HG03060 (cell line): ENCODE results near the gene MSANTD1.

Experiments used
- ATAC-seq: cut with Tn5 transposase; IDR thresholded peaks from one replicate; pipeline ENCODE4 v1.9.1; 2021; ENCODE audit warnings: low read depth, moderate number of reproducible peaks; ENCODE audit not compliant: unreplicated experiment

Gene MSANTD1

DNA sequence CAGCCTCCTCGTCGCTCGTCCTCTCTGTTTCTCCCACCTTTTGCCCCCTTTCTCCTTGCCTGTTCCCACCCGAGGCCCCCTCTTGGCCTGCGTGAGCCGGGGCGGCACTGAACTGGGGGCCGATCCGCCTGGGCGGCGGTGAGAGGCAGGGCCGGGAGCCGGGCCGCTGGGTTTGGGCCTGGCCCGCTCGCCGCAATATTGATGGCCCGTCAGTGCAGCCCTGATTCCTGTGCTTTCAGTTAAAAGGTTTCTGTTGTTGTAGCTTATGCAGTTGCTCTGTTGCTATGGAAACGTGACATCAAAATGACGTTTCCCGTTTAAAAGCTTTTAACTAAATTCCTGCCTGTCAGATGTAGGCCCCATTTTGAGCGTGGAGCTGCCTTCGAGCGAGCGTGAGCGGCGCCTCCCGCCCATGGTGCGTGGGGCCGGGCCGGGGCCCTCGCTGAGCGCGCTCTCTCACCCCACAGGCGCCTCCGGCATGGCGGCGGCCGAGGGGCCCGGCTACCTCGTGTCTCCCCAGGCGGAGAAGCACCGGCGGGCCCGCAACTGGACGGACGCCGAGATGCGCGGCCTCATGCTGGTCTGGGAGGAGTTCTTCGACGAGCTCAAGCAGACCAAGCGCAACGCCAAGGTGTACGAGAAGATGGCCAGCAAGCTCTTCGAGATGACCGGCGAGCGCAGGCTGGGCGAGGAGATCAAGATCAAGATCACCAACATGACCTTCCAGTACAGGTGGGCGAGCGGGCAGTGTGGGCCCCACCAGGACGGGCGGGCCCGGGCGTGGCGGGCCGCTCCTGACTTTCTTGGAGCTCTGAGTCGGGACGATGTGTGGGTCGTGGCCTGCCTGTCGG, at the start of gene MSANTD1:
TSS of gene MSANTD1 (plus strand) at position 349 of the 851 bp plus-strand sequence. CDS start at position 413, 64 bp downstream.
- no peak for ATAC-seq

DNA sequence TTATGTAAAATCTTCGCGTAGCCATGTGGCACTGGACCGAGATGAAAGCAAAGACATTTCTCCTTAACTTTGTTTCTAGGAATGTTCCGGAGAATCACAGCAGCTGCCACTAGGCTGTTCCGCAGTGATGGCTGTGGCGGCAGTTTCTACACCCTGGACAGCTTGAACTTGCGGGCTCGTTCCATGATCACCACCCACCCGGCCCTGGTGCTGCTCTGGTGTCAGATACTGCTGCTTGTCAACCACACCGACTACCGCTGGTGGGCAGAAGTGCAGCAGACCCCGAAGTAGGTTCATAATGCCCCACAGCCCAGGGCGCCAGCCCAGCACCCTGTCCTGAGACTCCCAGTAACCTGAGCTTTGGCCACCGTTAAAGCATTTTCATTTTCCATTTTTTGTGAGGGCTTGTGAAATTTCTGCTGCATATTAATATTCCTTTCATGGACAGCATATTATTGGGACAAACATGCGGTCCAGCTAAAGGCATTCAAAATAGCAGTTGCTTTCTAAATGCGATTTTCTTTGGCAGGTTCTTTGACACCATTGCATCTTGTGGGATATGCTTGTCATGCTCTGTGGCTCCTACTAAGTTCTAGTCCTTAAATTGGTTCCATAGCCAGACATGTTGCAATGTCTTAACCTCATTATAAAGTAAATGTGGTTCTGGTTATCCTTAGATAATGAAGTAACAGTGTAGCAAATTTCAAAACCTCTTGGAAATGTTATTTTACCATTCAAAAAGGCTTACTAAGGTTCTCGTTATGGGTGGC, 49.1 kb upstream of the MSANTD1 start:
- ATAC-seq, result no peak

DNA sequence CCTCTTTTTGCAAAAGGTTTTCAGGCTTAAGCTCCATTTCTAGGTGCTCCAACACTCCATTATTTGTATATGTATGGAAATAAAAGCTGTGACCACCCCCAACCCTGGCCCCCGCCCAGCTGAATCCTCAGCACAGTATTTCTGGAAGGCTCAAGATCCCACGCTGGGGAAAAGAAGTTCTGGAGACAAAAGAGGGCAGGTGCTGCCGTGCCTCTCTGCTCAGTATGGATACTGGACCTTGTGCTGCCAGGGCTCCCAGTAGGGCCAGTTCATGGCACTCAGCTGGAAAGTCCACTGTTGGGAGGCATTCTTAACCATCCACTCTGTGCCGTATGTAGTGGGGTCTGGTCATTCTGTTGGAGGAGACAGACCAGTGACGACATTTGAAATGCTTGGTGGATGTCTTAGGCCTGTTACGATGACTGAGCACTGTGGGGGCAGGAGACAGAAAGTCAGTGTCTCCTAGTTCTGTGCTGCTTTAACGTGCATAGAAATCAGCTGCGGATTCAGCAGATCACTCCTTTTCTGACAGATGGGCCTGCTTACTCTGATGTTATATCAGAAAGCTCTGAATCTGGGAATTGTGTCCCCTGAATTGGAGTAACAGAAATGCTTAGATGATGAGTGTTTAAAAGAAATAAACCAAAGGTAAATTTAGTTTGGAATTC, 48.4 kb upstream of the MSANTD1 start:
- ATAC-seq, result no peak

DNA sequence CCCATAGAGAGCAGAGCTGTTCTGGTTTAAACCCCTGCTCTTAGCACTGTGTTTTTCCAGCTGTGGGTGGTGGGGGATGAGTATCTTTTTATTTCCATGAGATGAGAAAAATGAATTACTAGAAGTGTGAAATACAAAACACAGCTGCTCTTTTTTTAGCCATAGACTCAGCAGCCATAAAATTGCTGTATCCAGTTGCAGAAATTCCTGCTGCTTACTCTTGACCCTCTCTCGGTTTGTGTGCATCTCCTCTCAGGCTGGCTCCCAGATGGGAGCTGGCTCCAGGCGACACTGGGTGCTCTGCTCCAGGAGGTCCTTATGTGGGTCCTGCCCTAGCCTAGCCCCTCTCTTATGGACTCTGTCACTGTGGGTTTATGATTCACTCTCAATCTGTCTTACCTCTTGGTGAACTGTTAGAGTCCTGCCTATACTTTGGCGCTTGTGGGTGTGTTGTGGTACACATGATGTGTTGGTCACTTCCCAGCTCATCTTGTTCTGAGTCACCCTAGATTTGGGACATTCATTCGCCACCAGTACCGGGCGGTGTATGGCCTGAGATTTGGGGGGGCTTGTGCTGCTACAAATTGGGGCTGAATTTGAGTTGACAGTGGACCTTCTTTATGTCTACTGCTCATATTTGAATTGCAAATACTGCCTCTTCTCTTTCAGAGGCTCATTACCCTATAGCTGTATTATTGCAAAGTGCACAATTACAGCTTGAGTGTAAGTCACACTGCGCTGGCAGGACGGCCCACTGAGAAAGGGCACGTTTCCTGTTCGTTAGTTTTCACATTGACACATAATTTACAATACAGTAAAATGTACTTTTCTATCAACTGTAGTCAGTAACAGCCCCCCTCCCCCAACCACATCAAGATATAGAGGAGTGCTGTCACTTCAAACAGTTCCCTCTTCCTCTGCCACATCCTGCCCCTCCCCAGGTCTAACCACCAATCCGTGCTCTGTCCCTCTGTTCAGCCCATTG, 46.9 kb upstream of the MSANTD1 start:
- no peak for ATAC-seq

DNA sequence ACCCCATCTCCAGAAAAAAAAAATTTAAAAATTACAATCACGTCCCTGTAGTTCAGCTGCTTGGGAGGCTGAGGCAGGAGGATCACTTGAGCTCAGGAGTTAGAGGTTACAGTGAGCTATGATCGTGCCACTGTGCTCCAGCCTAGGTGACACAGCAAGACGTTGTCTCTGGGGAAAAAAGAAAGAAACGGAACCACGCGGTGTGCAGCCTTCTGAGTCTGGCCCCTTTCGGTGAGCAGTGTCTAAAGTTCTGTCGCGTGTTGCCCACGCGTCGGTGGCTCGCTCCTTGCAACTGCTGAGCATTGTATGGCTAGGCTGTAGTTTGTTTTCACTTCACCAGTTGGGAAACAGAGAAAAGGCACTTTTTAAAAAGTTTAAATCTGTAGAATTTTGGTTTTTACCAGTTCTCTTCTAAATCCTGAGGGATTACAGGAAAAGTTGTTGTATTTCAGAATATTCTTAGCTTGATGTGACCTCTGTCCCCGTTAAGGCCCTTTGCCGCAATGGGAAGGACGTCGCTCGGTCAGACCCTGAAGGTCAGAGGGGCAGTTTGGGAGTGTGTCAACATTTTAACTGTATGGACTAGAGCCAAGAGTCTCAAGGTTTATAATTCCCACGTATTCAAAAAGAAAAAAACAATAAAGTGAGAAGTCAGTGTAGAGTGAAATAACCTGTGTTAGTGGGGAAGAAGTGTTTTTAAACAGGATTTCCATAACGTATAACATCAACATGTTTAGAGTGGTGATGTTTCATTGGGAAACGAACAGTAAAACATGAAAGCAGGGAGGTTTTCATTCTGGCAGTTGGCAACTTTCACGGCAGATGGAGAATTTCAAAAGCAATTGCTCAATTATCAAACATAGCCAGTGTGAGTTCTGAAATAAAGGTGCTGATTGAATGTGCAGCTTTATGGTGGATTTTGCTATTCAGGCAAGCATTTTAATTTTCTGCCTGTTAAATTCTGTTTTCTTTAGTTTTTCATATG, 45.8 kb upstream of the MSANTD1 start:
- no peak for ATAC-seq

DNA sequence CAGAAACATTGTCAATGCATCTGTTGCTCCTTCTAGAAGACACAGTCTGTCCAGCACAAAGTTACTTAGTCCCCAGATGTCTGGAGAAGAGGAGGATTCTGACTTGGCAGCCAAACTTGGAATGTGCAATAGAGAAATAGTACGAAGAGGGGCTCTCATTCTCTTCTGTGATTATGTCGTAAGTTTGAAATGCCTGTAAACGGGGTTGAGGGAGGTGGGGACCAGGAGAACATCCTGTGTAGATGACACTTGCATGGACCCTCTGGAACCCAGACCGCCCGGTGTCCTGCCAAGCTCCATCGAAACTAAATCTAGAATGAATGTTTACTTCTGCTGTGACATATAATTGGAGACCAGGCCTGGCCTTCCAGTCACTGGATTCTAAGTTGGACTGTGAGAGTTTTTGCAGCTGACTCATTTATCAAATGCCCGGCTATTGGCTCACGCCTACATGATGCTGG, 45.0 kb upstream of the MSANTD1 start:
- ATAC-seq, result no peak

DNA sequence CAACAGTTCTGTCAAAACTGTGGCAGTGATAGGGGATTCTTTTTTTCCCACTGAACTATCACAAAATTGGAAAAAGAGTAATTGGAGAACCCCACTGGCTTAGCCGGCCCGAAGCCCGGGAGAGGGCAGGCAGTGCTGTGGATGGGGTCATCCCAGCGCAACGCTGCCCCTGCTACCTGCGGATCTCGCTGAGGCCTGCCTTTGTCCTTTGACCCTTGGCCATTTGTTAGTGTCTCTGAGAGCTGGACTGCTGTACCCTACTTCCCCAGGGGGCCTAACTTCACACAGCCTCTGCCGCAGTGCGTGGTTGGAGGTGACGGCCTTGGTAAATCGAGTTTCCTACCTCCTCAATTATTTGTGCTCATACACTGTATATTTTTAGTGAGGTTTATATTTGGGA, 43.0 kb upstream of the MSANTD1 start:
- no peak for ATAC-seq

DNA sequence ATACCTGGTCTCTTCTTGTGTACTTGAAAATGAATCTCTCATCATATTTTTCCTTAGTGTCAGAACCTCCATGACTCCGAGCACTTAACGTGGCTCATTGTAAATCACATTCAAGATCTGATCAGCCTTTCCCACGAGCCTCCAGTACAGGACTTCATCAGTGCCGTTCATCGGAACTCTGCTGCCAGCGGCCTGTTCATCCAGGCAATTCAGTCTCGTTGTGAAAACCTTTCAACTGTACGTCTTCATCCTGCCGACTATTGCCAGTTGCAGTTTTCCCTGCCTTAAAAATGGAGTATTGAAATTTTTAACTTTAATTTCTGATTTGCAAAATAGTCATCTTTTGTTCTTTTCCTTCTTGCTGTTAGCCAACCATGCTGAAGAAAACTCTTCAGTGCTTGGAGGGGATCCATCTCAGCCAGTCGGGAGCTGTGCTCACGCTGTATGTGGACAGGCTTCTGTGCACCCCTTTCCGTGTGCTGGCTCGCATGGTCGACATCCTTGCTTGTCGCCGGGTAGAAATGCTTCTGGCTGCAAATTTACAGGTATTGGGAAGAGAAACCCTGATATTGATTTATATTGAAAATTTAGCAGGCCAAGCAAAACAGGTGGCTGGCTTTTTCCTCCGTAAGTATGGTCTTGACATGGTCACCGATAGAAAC, 42.4 kb upstream of the MSANTD1 start:
- ATAC-seq, result no peak

DNA sequence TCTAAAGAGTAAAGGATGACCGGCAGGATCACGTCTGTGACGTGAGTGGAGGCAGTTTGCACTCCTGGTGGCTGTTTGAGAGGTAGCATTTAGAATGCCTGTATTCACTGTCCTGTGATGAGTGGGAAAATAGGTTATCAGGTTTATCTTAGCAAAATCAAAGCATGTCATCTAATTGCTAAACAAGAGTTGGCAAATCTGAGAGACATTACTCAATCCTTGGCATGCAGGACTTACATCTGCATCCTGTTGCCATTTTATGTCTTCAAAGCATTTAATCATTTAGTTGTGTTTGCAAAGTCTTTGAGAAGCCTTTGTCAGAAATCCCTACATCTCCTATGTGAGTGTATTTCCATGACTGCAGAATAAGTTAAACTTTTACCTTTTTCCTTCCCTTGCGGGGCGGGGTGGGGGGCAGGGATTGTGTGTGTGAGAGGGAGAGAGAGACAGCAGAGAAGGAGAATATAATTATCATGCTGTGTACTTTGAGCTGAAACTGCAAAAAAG, 41.4 kb upstream of the MSANTD1 start:
- no peak for ATAC-seq

DNA sequence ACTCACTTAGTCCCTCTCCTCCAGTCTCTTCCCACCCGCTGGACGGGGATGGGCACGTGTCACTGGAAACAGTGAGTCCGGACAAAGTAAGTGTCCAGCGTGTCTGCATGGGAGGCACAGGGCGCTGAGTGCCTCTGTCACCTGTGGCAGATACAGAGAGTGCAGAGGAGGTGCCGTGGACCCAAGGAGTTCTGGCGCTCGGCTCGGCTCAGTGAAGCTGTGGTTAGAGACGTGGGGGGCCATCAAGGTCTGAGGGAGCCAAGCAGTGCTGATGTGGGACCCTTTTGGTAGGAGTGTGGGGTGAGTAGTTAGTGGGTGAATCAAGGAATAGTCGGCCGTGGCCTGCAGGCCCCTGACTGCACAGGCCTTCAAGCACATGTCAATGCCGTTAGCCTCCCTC, 40.1 kb upstream of the MSANTD1 start:
- ATAC-seq, result no peak

DNA sequence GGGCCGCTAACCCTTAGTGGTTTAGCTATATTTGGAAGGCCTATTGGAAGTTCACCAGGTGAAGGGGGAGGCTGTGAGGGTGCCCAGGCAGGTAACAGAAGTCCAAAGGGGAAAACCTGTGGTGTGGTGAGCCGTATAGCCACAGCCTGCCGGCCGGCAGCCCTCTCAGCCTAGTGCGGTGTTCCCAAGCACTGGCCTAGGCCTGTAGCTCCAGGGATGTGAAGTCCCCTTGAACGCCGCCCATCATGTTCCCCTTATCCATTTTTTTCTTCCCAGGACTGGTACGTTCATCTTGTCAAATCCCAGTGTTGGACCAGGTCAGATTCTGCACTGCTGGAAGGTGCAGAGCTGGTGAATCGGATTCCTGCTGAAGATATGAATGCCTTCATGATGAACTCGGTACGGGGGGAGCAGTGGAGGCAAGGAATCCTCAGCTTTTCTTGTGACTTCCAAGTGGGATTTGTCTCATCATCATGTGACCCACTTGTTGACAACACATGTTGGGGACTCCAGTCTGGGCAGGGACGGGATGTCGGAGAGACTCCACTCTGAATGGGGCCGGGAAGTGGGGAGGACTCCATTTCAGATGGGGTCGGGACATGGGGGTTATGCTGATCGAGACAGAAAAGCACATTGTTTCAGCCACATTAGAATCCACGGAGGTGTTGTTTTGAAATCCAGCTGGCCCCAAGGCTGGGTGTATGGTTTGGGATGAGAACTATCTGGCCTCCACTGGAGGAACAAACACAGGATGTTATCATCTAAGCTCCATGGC, 39.2 kb upstream of the MSANTD1 start:
- ATAC-seq, result no peak

DNA sequence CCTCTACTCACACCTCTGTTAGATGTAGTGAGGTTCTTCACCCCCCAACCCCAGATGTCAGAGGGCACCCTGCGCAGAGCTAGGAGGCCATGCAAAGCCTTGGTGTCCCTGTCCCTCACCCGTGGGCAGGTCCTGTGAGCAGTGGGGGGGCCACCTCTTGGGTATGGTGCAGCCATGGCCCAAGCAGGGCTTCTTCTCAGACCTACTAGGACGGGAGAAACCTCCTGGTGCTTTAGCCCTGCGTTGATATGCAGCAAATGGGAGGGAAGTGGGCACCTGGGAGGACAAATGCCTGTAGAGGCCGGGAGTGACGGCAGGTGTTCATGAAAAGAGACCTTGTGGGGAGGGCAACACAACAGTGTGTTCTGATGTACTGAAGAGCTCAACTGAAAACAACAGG, 38.5 kb upstream of the MSANTD1 start:
- ATAC-seq, result no peak

DNA sequence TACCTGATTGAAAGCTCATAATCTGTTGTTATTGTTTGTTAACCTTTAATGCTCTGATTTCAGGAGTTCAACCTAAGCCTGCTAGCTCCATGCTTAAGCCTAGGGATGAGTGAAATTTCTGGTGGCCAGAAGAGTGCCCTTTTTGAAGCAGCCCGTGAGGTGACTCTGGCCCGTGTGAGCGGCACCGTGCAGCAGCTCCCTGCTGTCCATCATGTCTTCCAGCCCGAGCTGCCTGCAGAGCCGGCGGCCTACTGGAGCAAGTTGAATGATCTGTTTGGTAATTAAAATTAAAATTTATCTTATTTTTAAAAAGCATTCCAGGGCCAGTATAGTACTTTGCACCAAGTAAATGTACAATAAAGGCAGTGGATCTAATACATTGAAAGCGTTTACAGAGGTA, 37.1 kb upstream of the MSANTD1 start:
- ATAC-seq, result no peak

DNA sequence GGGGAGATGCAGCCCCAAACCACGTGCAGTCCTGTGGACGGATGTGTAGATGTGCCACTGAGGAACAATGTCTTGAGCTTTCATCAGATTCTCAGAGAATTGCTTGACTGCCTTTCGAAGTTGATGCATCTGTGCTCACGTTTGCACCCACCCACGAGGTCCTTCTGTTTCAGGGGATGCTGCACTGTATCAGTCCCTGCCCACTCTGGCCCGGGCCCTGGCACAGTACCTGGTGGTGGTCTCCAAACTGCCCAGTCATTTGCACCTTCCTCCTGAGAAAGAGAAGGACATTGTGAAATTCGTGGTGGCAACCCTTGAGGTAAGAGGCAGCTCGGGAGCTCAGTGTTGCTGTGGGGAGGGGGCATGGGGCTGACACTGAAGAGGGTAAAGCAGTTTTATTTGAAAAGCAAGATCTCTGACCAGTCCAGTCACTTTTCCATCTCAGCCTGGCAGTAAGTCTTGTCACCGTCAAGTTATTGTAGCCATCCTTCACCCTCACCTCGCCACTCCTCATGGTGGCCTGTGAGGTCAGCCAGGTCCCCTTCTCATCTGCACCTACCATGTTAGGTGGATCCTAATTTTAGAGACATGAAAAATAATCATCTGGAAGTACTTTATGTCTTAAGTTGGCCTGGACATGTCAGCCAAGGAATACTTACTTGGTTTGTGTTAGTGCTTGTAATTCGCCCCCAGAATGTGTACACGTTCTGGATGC, 36.4 kb upstream of the MSANTD1 start:
- no peak for ATAC-seq

DNA sequence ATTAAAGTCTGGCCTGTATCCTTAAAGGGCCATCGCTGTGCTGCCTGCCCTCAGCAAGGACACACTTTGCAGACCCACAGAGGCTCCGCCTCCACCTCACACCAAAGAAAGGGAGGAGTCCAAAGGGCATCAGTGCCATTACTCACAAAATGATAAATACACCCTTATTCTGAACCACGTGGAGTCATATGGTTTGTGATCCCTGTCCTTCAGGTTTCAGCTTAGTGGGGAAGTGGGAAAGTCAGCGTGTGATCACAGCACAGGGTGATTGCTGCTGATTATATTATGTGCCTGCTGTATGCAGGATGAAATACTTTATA, 35.9 kb upstream of the MSANTD1 start:
- ATAC-seq, result no peak

DNA sequence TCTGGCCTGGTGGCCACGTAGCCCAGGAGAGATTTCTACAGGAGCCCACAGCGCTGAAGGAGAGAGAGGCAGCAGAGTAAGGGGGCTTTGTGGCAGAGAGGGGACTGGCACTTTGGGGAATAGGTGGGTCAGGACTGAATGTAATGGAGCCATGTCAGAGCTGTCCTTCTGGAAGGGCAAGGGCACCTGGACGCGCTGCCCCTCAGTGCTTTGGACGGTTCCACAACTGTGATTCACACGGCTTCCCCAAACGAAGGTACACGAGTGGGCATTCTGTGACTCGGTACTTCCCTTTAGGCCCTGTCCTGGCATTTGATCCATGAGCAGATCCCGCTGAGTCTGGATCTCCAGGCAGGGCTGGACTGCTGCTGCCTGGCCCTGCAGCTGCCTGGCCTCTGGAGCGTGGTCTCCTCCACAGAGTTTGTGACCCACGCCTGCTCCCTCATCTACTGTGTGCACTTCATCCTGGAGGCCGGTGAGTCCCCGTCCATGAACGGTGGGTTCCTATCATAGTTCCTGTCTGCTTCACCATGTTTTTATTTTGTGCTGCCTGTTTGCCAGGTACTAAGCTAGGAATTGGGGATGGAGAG, 35.2 kb upstream of the MSANTD1 start:
- no peak for ATAC-seq

DNA sequence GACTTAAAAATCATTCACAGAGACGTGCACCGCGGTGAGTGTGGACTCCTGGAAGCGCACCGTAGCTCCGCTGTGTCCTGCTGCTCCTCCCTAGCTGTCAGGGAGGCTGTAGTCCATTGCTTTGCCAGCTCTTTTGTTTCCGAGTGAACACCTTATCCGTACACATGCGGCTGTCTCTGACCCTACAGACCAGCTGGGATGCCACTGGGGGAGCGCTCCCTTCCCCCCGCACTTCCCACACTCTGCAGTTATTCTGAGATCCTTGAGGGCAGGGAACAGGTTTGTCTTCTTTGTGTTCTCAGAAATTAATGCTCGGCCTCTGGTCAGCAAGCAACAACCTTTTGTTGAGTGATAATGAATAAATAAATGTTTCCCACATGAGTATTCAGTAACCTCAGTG, 33.7 kb upstream of the MSANTD1 start:
- no peak for ATAC-seq
